ENCODE measurements around the gene HLA-DOB.
A peak's percentile ranks its signal among the peaks of the same experiment; 100 is the strongest.

The HLA-DOB gene

GRCh38 chr6:32858194-32858593 lies 41.4 kb upstream of the HLA-DOB start:
- no peak for TF ChIP-seq REST (IDR thresholded peaks at IDR 0.05; ENCODE audit: insufficient read depth in 1 of 2, low read depth in 2 of 2, low read length in 2 of 2)
- no peak for TF ChIP-seq POLR2AphosphoS5 (IDR thresholded peaks at IDR 0.05; ENCODE audit: low read depth, low read length)
- no peak for TF ChIP-seq TAF1 (IDR thresholded peaks at IDR 0.05; ENCODE audit: borderline replicate concordance, insufficient read depth, low read length)
- TF ChIP-seq FOXP2 (optimal IDR thresholded peaks at IDR 0.05; ENCODE audit: borderline replicate concordance, extremely low read depth, extremely low read length, insufficient read depth): no peak
- TF ChIP-seq SIN3A (IDR thresholded peaks at IDR 0.05; ENCODE audit: borderline replicate concordance, insufficient read depth, low read length): no peak

- TF ChIP-seq FOXP2 (optimal IDR thresholded peaks at IDR 0.05; ENCODE audit: borderline replicate concordance, extremely low read depth, extremely low read length, insufficient read depth) (no peak), POLR2AphosphoS5 (IDR thresholded peaks at IDR 0.05; ENCODE audit: low read depth, low read length) (no peak), TAF1 (IDR thresholded peaks at IDR 0.05; ENCODE audit: borderline replicate concordance, insufficient read depth, low read length) (no peak), REST (IDR thresholded peaks at IDR 0.05; ENCODE audit: insufficient read depth in 1 of 2, low read depth in 2 of 2, low read length in 2 of 2) (no peak), SIN3A (IDR thresholded peaks at IDR 0.05; ENCODE audit: borderline replicate concordance, insufficient read depth, low read length) (no peak)
Observed at GRCh38 chr6:32857156-32857891, 40.5 kb upstream of the HLA-DOB start.

- no peak for TF ChIP-seq POLR2AphosphoS5 (IDR thresholded peaks at IDR 0.05; ENCODE audit: low read depth, low read length)
- TF ChIP-seq TAF1 (IDR thresholded peaks at IDR 0.05; ENCODE audit: borderline replicate concordance, insufficient read depth, low read length): no peak
- TF ChIP-seq FOXP2 (optimal IDR thresholded peaks at IDR 0.05; ENCODE audit: borderline replicate concordance, extremely low read depth, extremely low read length, insufficient read depth): no peak
Observed at GRCh38 chr6:32855467-32856174, 38.8 kb upstream of the HLA-DOB start.

- no peak for TF ChIP-seq SIN3A (IDR thresholded peaks at IDR 0.05; ENCODE audit: borderline replicate concordance, insufficient read depth, low read length)
- no peak for TF ChIP-seq TAF1 (IDR thresholded peaks at IDR 0.05; ENCODE audit: borderline replicate concordance, insufficient read depth, low read length)
- no peak for TF ChIP-seq FOXP2 (optimal IDR thresholded peaks at IDR 0.05; ENCODE audit: borderline replicate concordance, extremely low read depth, extremely low read length, insufficient read depth)
Observed at GRCh38 chr6:32854376-32855178, 37.8 kb upstream of the HLA-DOB start.

- TF ChIP-seq FOXP2 (optimal IDR thresholded peaks at IDR 0.05; ENCODE audit: borderline replicate concordance, extremely low read depth, extremely low read length, insufficient read depth) (peak; percentile 83), REST (IDR thresholded peaks at IDR 0.05; ENCODE audit: insufficient read depth in 1 of 2, low read depth in 2 of 2, low read length in 2 of 2) (peak; percentile 81 to 90), POLR2AphosphoS5 (IDR thresholded peaks at IDR 0.05; ENCODE audit: low read depth, low read length) (peak; percentile 30; the same call in 1 of the 2 replicates), SIN3A (IDR thresholded peaks at IDR 0.05; ENCODE audit: borderline replicate concordance, insufficient read depth, low read length) (0 out of 2 replicates have a peak, but pooled peaks have one; percentile 41), TAF1 (IDR thresholded peaks at IDR 0.05; ENCODE audit: borderline replicate concordance, insufficient read depth, low read length) (no peak)
Observed at GRCh38 chr6:32853541-32854375, 37.0 kb upstream of the HLA-DOB start, which contains the start of the genes PSMB9 and TAP1. Gene PSMB9 (plus strand): TSS chr6:32854192. CDS start chr6:32854230, 38 bp downstream. Gene TAP1 (minus strand): TSS chr6:32853704. CDS start chr6:32853636, 68 bp downstream.

All from PFSK-1 (cell line).